Keratinocyte (primary cell): ENCODE data around the gene PEX5L. TPM values are rescaled to one million over a fixed set of nuclear protein-coding genes. Genes with fewer than 3 reads are reported as not detected.

Experiments used
- DNase-seq: peaks from one replicate; pipeline ENCODE4 v3.0.0-alpha.2; 2011; ENCODE audit warnings: low read depth, missing footprints, low spot score
- FAIRE-seq: peaks from 2 replicates; lab custom pipeline; 2011; peaks lifted over from hg19 to GRCh38; lab: Jason Lieb, UNC
- H2AFZ ChIP-seq: 2 replicates; pipeline ENCODE4 v1.6.0; 2012; ENCODE audit warnings: low read length, control low read depth, inconsistent platforms; ENCODE audit not compliant: control insufficient read depth
- H3K27ac ChIP-seq: 2 replicates; pipeline ENCODE4 v1.5.1; 2011; ENCODE audit warnings: low read length; ENCODE audit not compliant: control insufficient read depth, insufficient read depth
- H3K27me3 ChIP-seq: 3 replicates; pipeline ENCODE4 v1.6.0; 2011; ENCODE audit warnings: low read length; ENCODE audit not compliant: control insufficient read depth, insufficient read depth; ENCODE audit errors: extremely low read depth
- H3K36me3 ChIP-seq, 2 experiments: 2 replicates in 1 of 2; 3 replicates in 1 of 2; pipeline ENCODE4 v1.5.1; 2011; ENCODE audit warnings: low read length in 2 of 2, mild to moderate bottlenecking in 1 of 2; ENCODE audit not compliant: control insufficient read depth in 2 of 2, insufficient read depth in 2 of 2; ENCODE audit errors: extremely low read depth in 1 of 2
- H3K4me1 ChIP-seq: 3 replicates; pipeline ENCODE4 v1.5.1; 2011; ENCODE audit warnings: low read length; ENCODE audit not compliant: control insufficient read depth, insufficient read depth; ENCODE audit errors: extremely low read depth
- H3K4me2 ChIP-seq: 3 replicates; pipeline ENCODE4 v1.6.0; 2011; ENCODE audit warnings: low read depth, low read length; ENCODE audit not compliant: control insufficient read depth, insufficient read depth; ENCODE audit errors: extremely low read depth
- H3K4me3 ChIP-seq, 3 experiments: fragments of 200-600 bp in 1 of 3; sonication (generic) in 1 of 3; 2 replicates in 2 of 3; 3 replicates in 1 of 3; pipeline ENCODE4 v1.5.1; 2011 to 2016; ENCODE audit warnings: low read length in 3 of 3, mild to moderate bottlenecking in 3 of 3, control low read depth in 2 of 3, inconsistent platforms in 1 of 3, low read depth in 1 of 3, mixed read lengths in 1 of 3, mixed run types in 1 of 3, moderate library complexity in 1 of 3; ENCODE audit not compliant: control insufficient read depth in 2 of 3, insufficient read depth in 2 of 3; ENCODE audit errors: extremely low read depth in 1 of 3
- H3K79me2 ChIP-seq: 2 replicates; pipeline ENCODE4 v1.6.0; 2012; ENCODE audit warnings: low read length; ENCODE audit not compliant: control insufficient read depth, insufficient read depth
- H3K9ac ChIP-seq: 3 replicates; pipeline ENCODE4 v1.6.0; 2011; ENCODE audit warnings: low read length; ENCODE audit not compliant: control insufficient read depth, insufficient read depth; ENCODE audit errors: extremely low read depth
- H3K9me1 ChIP-seq: 3 replicates; pipeline ENCODE4 v1.6.0; 2011; ENCODE audit warnings: low read length; ENCODE audit not compliant: control insufficient read depth, insufficient read depth; ENCODE audit errors: extremely low read depth
- H3K9me3 ChIP-seq: 2 replicates; pipeline ENCODE4 v1.5.1; 2012; ENCODE audit warnings: low read depth, low read length; ENCODE audit not compliant: control insufficient read depth
- H4K20me1 ChIP-seq: 3 replicates; pipeline ENCODE4 v1.6.0; 2011; ENCODE audit warnings: low read length; ENCODE audit not compliant: control insufficient read depth, insufficient read depth; ENCODE audit errors: extremely low read depth
- EZH2 ChIP-seq: IDR thresholded peaks from one replicate; pipeline ENCODE4 v1.6.1; 2012; ENCODE audit warnings: inconsistent platforms, mild to moderate bottlenecking, low read length, moderate library complexity
- dilution Hi-C: fragments of 300-500 bp; cut with MboI; formaldehyde crosslinking; loops from one replicate; pipeline ENCODE4 v1.7.0; 2020; ENCODE audit warnings: low sequenced_read_pairs; ENCODE audit not compliant: extremely low pct_ligation_motif_present
- polyA plus RNA-seq, 5 experiments: library from polyadenylated mRNA; depleted of rRNA in 3 of 5; stranded (reverse) in 3 of 5; stranded (forward) in 1 of 5; unstranded in 1 of 5; fragments of >200 nt; gene quantifications; 1 replicate in 1 of 5; 2 replicates in 3 of 5; 3 replicates in 1 of 5; pipeline versions ENCODE4 v1.2.1 to v1.2.3, GENCODE V29; 2011 to 2012; ENCODE audit warnings: missing spikeins in 2 of 5, low read depth in 1 of 5, low replicate concordance in 1 of 5
- TF ChIP-seq, protein P1 (sequence below), 3 experiments: IDR thresholded peaks in 1 of 3; conservative IDR thresholded peaks in 1 of 3; optimal IDR thresholded peaks in 1 of 3; 2 replicates in 2 of 3; 3 replicates in 1 of 3; pipeline versions ENCODE3 to v1.5.1; 2011; ENCODE audit warnings: low read length in 3 of 3, mild to moderate bottlenecking in 3 of 3, moderate library complexity in 2 of 3, control low read depth in 1 of 3, inconsistent platforms in 1 of 3; ENCODE audit not compliant: insufficient read depth in 2 of 3; ENCODE audit errors: extremely low read depth in 1 of 3

The PEX5L gene
- polyA plus RNA-seq, 1 donor (not counting 4 experiments of a cell fraction or from before 2014, with no cell fraction given) = 0.92 TPM

DNA sequence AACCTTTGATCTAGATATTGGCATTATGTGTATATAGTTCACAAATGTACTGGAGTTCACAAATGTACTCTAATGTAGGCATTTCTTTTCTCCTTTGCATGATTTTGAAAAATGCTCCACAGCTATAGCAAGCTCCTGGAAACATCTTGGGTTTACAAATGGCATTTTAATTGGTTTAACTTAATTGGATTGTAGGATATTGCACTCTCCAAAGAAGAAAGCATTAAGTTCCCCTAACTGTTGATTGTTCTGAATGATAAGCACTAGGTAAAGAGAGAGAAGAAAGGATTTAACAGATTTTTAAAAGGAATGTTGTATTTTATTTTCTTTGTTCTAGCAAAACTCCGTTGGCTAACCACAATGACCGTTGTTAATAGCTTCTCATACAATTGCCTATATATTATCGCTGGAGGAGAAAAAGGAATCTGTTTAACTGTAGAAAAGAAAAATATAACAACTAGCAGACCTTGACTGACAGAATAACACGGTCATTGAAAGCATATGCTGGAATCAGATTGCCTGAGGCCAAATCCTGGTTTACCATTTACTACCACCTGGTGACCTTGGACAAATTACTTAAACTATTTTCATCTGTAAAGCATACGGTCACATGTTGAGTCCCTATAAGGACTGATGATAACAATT is 170.8 kb downstream of the PEX5L start:
- H4K20me1 ChIP-seq = no peaks in the 10 kb centered on the region
- no peak for DNase-seq
- no peaks in the 10 kb centered on the region for H3K79me2 ChIP-seq
- H2AFZ ChIP-seq = no peak overlapping the region
- no peak for FAIRE-seq
- no peaks in the 10 kb centered on the region for H3K4me1 ChIP-seq
- H3K9me1 ChIP-seq = no peaks in the 10 kb centered on the region
- H3K36me3 ChIP-seq = no peaks in the 10 kb centered on the region
- H3K27me3 ChIP-seq = no peaks in the 10 kb centered on the region
- dilution Hi-C loops = no loop called here
- TF ChIP-seq EZH2 = no peak
- TF ChIP-seq, protein P1, sequence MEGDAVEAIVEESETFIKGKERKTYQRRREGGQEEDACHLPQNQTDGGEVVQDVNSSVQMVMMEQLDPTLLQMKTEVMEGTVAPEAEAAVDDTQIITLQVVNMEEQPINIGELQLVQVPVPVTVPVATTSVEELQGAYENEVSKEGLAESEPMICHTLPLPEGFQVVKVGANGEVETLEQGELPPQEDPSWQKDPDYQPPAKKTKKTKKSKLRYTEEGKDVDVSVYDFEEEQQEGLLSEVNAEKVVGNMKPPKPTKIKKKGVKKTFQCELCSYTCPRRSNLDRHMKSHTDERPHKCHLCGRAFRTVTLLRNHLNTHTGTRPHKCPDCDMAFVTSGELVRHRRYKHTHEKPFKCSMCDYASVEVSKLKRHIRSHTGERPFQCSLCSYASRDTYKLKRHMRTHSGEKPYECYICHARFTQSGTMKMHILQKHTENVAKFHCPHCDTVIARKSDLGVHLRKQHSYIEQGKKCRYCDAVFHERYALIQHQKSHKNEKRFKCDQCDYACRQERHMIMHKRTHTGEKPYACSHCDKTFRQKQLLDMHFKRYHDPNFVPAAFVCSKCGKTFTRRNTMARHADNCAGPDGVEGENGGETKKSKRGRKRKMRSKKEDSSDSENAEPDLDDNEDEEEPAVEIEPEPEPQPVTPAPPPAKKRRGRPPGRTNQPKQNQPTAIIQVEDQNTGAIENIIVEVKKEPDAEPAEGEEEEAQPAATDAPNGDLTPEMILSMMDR (optimal IDR thresholded peaks at IDR 0.05 in 1 of 3, IDR thresholded peaks at IDR 0.05 in 1 of 3, conservative IDR thresholded peaks at IDR 0.05 in 1 of 3; ENCODE audit: extremely low read depth in 1 of 3, insufficient read depth in 2 of 3, low read length in 3 of 3) = no peak
- no peak overlapping the region for H3K4me2 ChIP-seq
- H3K27ac ChIP-seq = no peak overlapping the region
- no peaks in the 10 kb centered on the region for H3K9me3 ChIP-seq
- H3K9ac ChIP-seq = no peak overlapping the region
- H3K4me3 ChIP-seq = no peak overlapping the region

DNA sequence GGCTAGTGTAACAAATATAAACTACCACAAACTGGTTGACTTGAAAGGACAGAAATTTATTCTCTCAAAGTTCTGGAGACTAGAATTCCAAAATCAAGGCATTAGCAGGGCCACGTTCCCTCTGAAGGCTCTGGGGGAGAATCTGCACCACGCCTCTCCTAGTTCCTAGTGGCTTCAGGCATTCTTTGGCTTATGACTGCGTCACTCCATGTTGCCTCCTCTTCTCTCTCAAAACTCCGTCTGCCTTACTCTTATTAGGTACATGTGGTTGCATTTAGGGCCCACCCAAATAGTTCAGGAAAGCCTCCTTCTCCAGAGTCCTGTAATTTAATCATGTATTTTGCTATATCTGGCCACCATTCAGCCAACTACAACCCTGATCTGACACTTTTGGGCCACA is 174.8 kb downstream of the PEX5L start:
- dilution Hi-C loops = no loop called here
- no peak for DNase-seq
- no peaks in the 10 kb centered on the region for H3K27me3 ChIP-seq
- no peak overlapping the region for H3K9ac ChIP-seq
- H3K27ac ChIP-seq = no peak overlapping the region
- H3K36me3 ChIP-seq = no peaks in the 10 kb centered on the region
- H3K4me2 ChIP-seq = no peak overlapping the region
- no peaks in the 10 kb centered on the region for H3K79me2 ChIP-seq
- TF ChIP-seq, protein P1 (optimal IDR thresholded peaks at IDR 0.05 in 1 of 3, IDR thresholded peaks at IDR 0.05 in 1 of 3, conservative IDR thresholded peaks at IDR 0.05 in 1 of 3; ENCODE audit: extremely low read depth in 1 of 3, insufficient read depth in 2 of 3, low read length in 3 of 3) = no peak
- TF ChIP-seq EZH2 = no peak
- H3K4me1 ChIP-seq = no peaks in the 10 kb centered on the region
- no peak overlapping the region for H3K4me3 ChIP-seq
- no peaks in the 10 kb centered on the region for H4K20me1 ChIP-seq
- H3K9me1 ChIP-seq = no peaks in the 10 kb centered on the region
- H2AFZ ChIP-seq = no peak overlapping the region
- H3K9me3 ChIP-seq = no peaks in the 10 kb centered on the region
- no peak for FAIRE-seq
